ENCODE results near the gene NOL12. TPM values are rescaled to one million over a fixed set of nuclear protein-coding genes. Genes with fewer than 3 reads are reported as not detected.
A peak's percentile ranks its signal among the peaks of the same experiment; 100 is the strongest.

NOL12 gene
- total RNA-seq, 1 donor from 2014 or later = 39.8 TPM

DNA sequence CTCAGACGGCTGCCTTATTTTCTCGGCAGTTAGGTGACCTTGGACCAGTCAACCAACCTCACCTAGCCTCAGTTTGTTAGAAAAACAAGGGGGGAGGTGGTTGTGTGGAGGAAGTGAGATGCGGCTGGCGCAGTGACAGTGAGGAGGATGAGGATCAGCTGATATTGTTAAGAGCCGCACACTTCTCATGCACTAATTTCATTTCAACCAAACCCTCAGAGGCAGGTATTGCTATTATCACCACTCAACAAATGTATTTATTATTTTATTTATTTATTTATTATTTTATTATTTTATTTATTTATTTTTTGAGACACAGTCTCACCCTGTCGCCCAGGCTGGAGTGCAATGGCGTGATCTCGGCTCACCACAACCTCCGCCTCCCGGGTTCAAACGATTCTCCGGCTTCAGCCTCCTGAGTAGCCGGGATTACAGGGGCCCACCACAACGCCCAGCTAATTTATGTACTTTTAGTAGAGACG, 8.6 kb upstream of the NOL12 start:
- Histone ChIP-seq H3K27me3 (ENCODE audit: control insufficient read depth, insufficient read depth, low read length) (no peaks in the 10 kb centered on the region), H3K4me3 (ENCODE audit: low read depth, low read length) (no peak overlapping the region), H3K36me3 (ENCODE audit: control insufficient read depth, insufficient read depth, low read length) (peaks cover 7% of the 10 kb centered on the region)
- TF ChIP-seq, protein P1, sequence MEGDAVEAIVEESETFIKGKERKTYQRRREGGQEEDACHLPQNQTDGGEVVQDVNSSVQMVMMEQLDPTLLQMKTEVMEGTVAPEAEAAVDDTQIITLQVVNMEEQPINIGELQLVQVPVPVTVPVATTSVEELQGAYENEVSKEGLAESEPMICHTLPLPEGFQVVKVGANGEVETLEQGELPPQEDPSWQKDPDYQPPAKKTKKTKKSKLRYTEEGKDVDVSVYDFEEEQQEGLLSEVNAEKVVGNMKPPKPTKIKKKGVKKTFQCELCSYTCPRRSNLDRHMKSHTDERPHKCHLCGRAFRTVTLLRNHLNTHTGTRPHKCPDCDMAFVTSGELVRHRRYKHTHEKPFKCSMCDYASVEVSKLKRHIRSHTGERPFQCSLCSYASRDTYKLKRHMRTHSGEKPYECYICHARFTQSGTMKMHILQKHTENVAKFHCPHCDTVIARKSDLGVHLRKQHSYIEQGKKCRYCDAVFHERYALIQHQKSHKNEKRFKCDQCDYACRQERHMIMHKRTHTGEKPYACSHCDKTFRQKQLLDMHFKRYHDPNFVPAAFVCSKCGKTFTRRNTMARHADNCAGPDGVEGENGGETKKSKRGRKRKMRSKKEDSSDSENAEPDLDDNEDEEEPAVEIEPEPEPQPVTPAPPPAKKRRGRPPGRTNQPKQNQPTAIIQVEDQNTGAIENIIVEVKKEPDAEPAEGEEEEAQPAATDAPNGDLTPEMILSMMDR (IDR thresholded peaks at IDR 0.05; ENCODE audit: insufficient read depth, low read length, severe bottlenecking) = no peak
- no peak for FAIRE-seq
- no peak for DNase-seq (ENCODE audit: low read depth)

DNA sequence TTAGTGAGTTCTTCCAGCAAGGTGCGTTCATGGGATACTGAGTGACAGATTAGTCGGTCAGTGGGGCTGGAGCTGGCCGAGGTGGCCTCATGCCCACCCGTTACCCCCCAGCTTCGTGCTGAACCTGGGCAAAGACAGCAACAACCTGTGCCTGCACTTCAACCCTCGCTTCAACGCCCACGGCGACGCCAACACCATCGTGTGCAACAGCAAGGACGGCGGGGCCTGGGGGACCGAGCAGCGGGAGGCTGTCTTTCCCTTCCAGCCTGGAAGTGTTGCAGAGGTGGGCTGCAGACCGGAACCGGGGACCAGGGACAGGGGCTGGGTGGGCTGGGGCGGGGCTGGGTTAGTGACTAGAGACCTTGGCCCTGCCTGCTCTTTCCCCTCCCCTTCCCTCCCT, 7.8 kb upstream of the NOL12 start:
- TF ChIP-seq, protein P1 (IDR thresholded peaks at IDR 0.05; ENCODE audit: insufficient read depth, low read length, severe bottlenecking) = no peak
- Histone ChIP-seq H3K36me3 (ENCODE audit: control insufficient read depth, insufficient read depth, low read length) (peaks cover 7% of the 10 kb centered on the region), H3K4me3 (ENCODE audit: low read depth, low read length) (no peak overlapping the region), H3K27me3 (ENCODE audit: control insufficient read depth, insufficient read depth, low read length) (no peaks in the 10 kb centered on the region)
- DNase-seq (ENCODE audit: low read depth) (no peak), FAIRE-seq (no peak)

DNA sequence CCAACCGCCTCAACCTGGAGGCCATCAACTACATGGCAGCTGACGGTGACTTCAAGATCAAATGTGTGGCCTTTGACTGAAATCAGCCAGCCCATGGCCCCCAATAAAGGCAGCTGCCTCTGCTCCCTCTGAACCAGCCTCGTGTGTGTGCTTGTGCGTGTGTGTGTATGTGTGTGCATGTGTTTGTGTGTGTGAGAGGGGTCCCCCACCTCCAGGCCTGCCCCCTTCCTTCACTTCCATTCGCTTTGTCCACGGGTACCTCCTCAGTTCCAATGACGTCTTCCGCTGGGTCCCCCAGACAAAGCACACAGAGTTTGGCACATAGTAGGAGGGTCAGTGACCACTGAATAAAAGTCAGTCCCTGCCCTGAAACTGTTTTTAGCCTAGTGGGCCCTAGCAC, 6.5 kb upstream of the NOL12 start:
- no peak for FAIRE-seq
- Histone ChIP-seq H3K27me3 (ENCODE audit: control insufficient read depth, insufficient read depth, low read length) (no peaks in the 10 kb centered on the region), H3K4me3 (ENCODE audit: low read depth, low read length) (no peak overlapping the region), H3K36me3 (ENCODE audit: control insufficient read depth, insufficient read depth, low read length) (peaks cover 7% of the 10 kb centered on the region)
- TF ChIP-seq, protein P1 (IDR thresholded peaks at IDR 0.05; ENCODE audit: insufficient read depth, low read length, severe bottlenecking) = no peak
- no peak for DNase-seq (ENCODE audit: low read depth)

DNA sequence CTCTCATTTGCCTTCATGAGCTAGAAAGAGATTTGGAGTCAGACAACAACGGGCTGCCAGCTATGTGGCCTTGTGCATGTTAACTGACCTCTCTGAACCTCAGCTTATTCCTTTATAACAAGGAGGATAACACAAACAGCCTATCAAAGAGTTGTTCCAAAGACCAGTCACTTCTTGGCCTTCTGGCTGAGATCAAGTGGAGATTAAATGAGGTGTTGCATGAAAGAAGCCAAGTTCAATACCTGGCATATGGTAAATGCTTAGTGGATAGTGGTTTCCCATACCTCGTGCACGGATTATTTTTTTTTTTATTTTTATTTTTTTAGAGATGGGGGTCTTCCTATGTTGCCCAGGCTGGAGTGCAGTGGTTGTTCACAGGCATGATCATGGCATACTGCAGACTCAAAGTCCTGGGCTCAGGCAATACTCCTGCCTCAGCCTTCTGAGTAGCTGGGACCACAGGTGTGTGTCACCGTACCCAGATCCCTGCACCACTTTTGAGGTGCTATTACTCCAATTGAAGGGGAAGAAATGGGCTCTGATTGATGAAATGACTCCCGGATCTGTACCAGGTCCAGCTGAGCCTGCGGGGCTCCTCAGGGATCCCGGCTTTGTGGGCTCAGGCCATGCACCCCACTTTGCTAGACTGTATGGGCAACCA, 5.8 kb upstream of the NOL12 start:
- TF ChIP-seq, protein P1 (IDR thresholded peaks at IDR 0.05; ENCODE audit: insufficient read depth, low read length, severe bottlenecking) = no peak
- FAIRE-seq (no peak), DNase-seq (ENCODE audit: low read depth) (no peak)
- Histone ChIP-seq H3K27me3 (ENCODE audit: control insufficient read depth, insufficient read depth, low read length) (no peaks in the 10 kb centered on the region), H3K36me3 (ENCODE audit: control insufficient read depth, insufficient read depth, low read length) (peaks cover 7% of the 10 kb centered on the region), H3K4me3 (ENCODE audit: low read depth, low read length) (no peak overlapping the region)

DNA sequence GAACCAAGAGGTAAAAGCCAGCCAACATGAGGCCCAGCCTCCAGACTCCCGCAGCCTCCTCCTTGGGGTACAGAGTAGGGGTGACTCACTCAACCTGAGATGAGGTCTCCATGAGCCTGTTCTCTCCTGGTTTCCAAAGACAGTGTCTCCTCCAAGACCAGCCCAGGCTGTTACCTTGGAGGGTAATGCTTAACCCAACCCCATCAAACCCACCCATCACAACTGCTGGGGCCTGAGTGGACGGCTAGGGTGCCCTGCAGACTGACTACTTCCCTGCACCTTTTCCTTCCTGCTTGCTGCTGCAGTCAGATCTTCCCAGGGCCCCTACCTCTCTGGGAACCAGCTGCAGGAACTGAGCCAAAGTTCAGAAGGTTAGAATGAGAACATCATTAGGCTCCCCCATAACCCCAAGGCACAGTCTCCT, 5.1 kb upstream of the NOL12 start:
- TF ChIP-seq, protein P1 (IDR thresholded peaks at IDR 0.05; ENCODE audit: insufficient read depth, low read length, severe bottlenecking) = no peak
- H3K36me3 ChIP-seq (ENCODE audit: control insufficient read depth, insufficient read depth, low read length) = peaks cover 7% of the 10 kb centered on the region
- H3K27me3 ChIP-seq (ENCODE audit: control insufficient read depth, insufficient read depth, low read length) = no peaks in the 10 kb centered on the region
- no peak overlapping the region for H3K4me3 ChIP-seq (ENCODE audit: low read depth, low read length)
- FAIRE-seq (no peak), DNase-seq (ENCODE audit: low read depth) (peak; percentile 41)
